K562 (cell line): ENCODE data around the gene ZNRF2. TPM values are rescaled to one million over a fixed set of nuclear protein-coding genes. Genes with fewer than 3 reads are reported as not detected.

Experiments used
- ARHGAP35 ChIP-seq: fragments of 450-650 bp; IDR thresholded peaks from 2 replicates; pipeline ENCODE4 v1.6.1; 2018; ENCODE audit not compliant: partially characterized antibody
- ATF2 ChIP-seq: sonication (generic); formaldehyde crosslinking; IDR thresholded peaks from 2 replicates; pipeline ENCODE4 v1.8.1; 2022; ENCODE audit warnings: missing genetic modification reagents
- CEBPG ChIP-seq, 3 experiments: fragments of 200-800 bp in 1 of 3; sonication (Bioruptor generic) in 1 of 3; sonication (generic) in 1 of 3; formaldehyde crosslinking in 1 of 3; IDR thresholded peaks in 2 of 3; conservative IDR thresholded peaks in 1 of 3; 2 replicates each; pipeline versions ENCODE4 v1.6.1 to v1.8.0; 2016 to 2022; ENCODE audit warnings: missing compliant biosample characterization in 2 of 3, missing genetic modification characterization in 2 of 3, mild to moderate bottlenecking in 1 of 3, missing genetic modification reagents in 1 of 3
- ELK1 ChIP-seq: sonication (generic); formaldehyde crosslinking; IDR thresholded peaks from 2 replicates; pipeline ENCODE4 v1.8.1; 2022; ENCODE audit warnings: missing genetic modification reagents
- ELK3 ChIP-seq: fragments of 450-650 bp; formaldehyde crosslinking; IDR thresholded peaks from 2 replicates; pipeline ENCODE4 v1.4.0; 2020; ENCODE audit warnings: mild to moderate bottlenecking
- EP400 ChIP-seq: fragments of 450-650 bp; IDR thresholded peaks from 2 replicates; pipeline ENCODE4 v1.6.1; 2017; ENCODE audit warnings: antibody characterized with exemption, mild to moderate bottlenecking, moderate library complexity
- EWSR1 ChIP-seq: fragments of 450-650 bp; IDR thresholded peaks from 2 replicates; pipeline ENCODE4 v1.6.1; 2018; ENCODE audit warnings: borderline replicate concordance, mild to moderate bottlenecking, low read depth, moderate library complexity; ENCODE audit not compliant: partially characterized antibody
- FOXA1 ChIP-seq: fragments of 450-650 bp; IDR thresholded peaks from 2 replicates; pipeline ENCODE4 v1.6.1; 2016; ENCODE audit warnings: mild to moderate bottlenecking, borderline replicate concordance
- FOXK1 ChIP-seq: sonication (generic); formaldehyde crosslinking; IDR thresholded peaks from 2 replicates; pipeline ENCODE4 v1.8.0; 2022; ENCODE audit warnings: missing genetic modification reagents, mild to moderate bottlenecking, borderline replicate concordance
- HDAC3 ChIP-seq: fragments of 450-650 bp; IDR thresholded peaks from 2 replicates; pipeline ENCODE4 v1.6.1; 2018; ENCODE audit warnings: borderline replicate concordance, mild to moderate bottlenecking, moderate library complexity; ENCODE audit not compliant: partially characterized antibody
- HIVEP1 ChIP-seq: fragments of 250-450 bp; sonication (Bioruptor Pico); IDR thresholded peaks from 2 replicates; pipeline ENCODE4 v1.4.0; 2020; ENCODE audit warnings: mild to moderate bottlenecking
- KHSRP ChIP-seq: fragments of 450-650 bp; IDR thresholded peaks from 2 replicates; pipeline ENCODE4 v1.6.1; 2017
- L3MBTL2 ChIP-seq: fragments of 450-650 bp; IDR thresholded peaks from 2 replicates; pipeline ENCODE4 v1.6.1; 2016; ENCODE audit warnings: mild to moderate bottlenecking, moderate library complexity
- NFATC3 ChIP-seq: fragments of 450-650 bp; IDR thresholded peaks from 2 replicates; pipeline ENCODE4 v1.6.1; 2017; ENCODE audit warnings: mild to moderate bottlenecking
- NFIX ChIP-seq: fragments of 250-450 bp; sonication (Bioruptor Pico); IDR thresholded peaks from 2 replicates; pipeline ENCODE4 v1.4.0; 2020; ENCODE audit warnings: low read depth, mild to moderate bottlenecking, moderate library complexity
- NUFIP1 ChIP-seq: fragments of 450-650 bp; IDR thresholded peaks from 2 replicates; pipeline ENCODE4 v1.6.1; 2018; ENCODE audit not compliant: partially characterized antibody
- POLR2AphosphoS2 ChIP-seq: IDR thresholded peaks from 2 replicates; pipeline ENCODE4 v1.6.1; 2012; ENCODE audit warnings: low read length, improper control_type of control experiment
- RBM14 ChIP-seq: fragments of 200-400 bp; formaldehyde crosslinking; IDR thresholded peaks from 2 replicates; pipeline ENCODE4 v1.6.1; 2018; ENCODE audit warnings: low read depth, mild to moderate bottlenecking, low read length, moderate library complexity, borderline replicate concordance; ENCODE audit not compliant: insufficient read depth
- RFX1 ChIP-seq: fragments of 450-650 bp; IDR thresholded peaks from 2 replicates; pipeline ENCODE4 v1.6.1; 2016; ENCODE audit warnings: mild to moderate bottlenecking, moderate library complexity
- RFX5 ChIP-seq: IDR thresholded peaks from 2 replicates; pipeline ENCODE4 v1.6.1; 2011; ENCODE audit warnings: low read depth, mild to moderate bottlenecking, improper control_type of control experiment, low read length
- SMAD3 ChIP-seq: fragments of 450-650 bp; formaldehyde crosslinking; conservative IDR thresholded peaks from 2 replicates; pipeline ENCODE4 v1.4.0; 2020; ENCODE audit warnings: mild to moderate bottlenecking
- TRIM28 ChIP-seq: fragments of 450-650 bp; IDR thresholded peaks from 2 replicates; pipeline ENCODE4 v1.6.1; 2017
- ZBTB7A ChIP-seq: IDR thresholded peaks from 2 replicates; pipeline ENCODE4 v1.6.1; 2011; ENCODE audit warnings: low read depth, mild to moderate bottlenecking, low read length, moderate library complexity, borderline replicate concordance; ENCODE audit not compliant: control insufficient read depth
- ZBTB8A ChIP-seq: fragments of 450-650 bp; IDR thresholded peaks from 2 replicates; pipeline ENCODE4 v1.6.1; 2018; ENCODE audit warnings: mild to moderate bottlenecking, moderate library complexity; ENCODE audit not compliant: partially characterized antibody
- ZFX ChIP-seq: sonication (generic); formaldehyde crosslinking; IDR thresholded peaks from 2 replicates; pipeline ENCODE4 v1.8.0; 2022; ENCODE audit warnings: mild to moderate bottlenecking, missing genetic modification reagents, moderate library complexity
- ZNF143 ChIP-seq: sonication (generic); formaldehyde crosslinking; IDR thresholded peaks from 2 replicates; pipeline ENCODE4 v1.9.0; 2022; ENCODE audit warnings: mild to moderate bottlenecking, missing genetic modification reagents
- ZNF212 ChIP-seq: fragments of 450-650 bp; formaldehyde crosslinking; IDR thresholded peaks from 2 replicates; pipeline ENCODE4 v1.4.0; 2020; ENCODE audit warnings: mild to moderate bottlenecking
- ZNF431 ChIP-seq: sonication (generic); formaldehyde crosslinking; IDR thresholded peaks from 2 replicates; pipeline ENCODE4 v1.8.0; 2022; ENCODE audit warnings: mild to moderate bottlenecking, missing genetic modification reagents
- polyA plus RNA-seq, 8 experiments: library from polyadenylated mRNA; depleted of rRNA in 4 of 8; stranded (reverse) in 5 of 8; unstranded in 3 of 8; fragments of >200 nt; fragmentation: Nextera tagmentation in 2 of 8; fragmentation: Illumina TruSeq in 1 of 8; extraction: Ambion mirVana in 2 of 8; extraction: Trizol in 1 of 8; gene quantifications; 2 replicates each; pipeline versions ENCODE4 v1.2.1 to v1.2.3, GENCODE V29; 2011 to 2014; ENCODE audit warnings: inconsistent platforms in 1 of 8, missing spikeins in 1 of 8
- total RNA-seq, 7 experiments: library from RNA; depleted of rRNA in 6 of 7; stranded (reverse); fragments of >200 nt in 6 of 7; fragmentation: Illumina TruSeq in 2 of 7; extraction: Trizol in 2 of 7; gene quantifications; 2 replicates each; pipeline versions ENCODE4 v1.2.1 to v1.2.3, GENCODE V29; 2011 to 2021; ENCODE audit warnings: low replicate concordance in 1 of 7

ZNRF2 gene
- total and polyA plus RNA-seq, 9 of the 15 experiments (the other 6 are each of a cell fraction or from before 2014, with no cell fraction given): 1.1 to 13.9 (median 5.5) TPM

- TF ChIP-seq RBM14: no peak
- no peak for TF ChIP-seq POLR2AphosphoS2
- TF ChIP-seq RFX5: no peak
- no peak for TF ChIP-seq L3MBTL2
- no peak for TF ChIP-seq ZNF431 (CRISPR knock-in tag)
- TF ChIP-seq ELK3: no peak
- TF ChIP-seq HDAC3: no peak
- no peak for TF ChIP-seq FOXK1
- TF ChIP-seq ZBTB8A: no peak
- no peak for TF ChIP-seq ARHGAP35
- no peak for TF ChIP-seq EWSR1
- TF ChIP-seq RFX1: no peak
- TF ChIP-seq NFIX (CRISPR knock-in tag): no peak
- no peak for TF ChIP-seq NFATC3
- no peak for TF ChIP-seq TRIM28
- no peak for TF ChIP-seq HIVEP1
- no peak for TF ChIP-seq ELK1 (CRISPR knock-in tag)
- TF ChIP-seq ZFX (CRISPR knock-in tag): no peak; the same call in 1 of the 2 replicates
- no peak for TF ChIP-seq ZNF212
- no peak for TF ChIP-seq KHSRP
- TF ChIP-seq ZNF143 (CRISPR knock-in tag): no peak
- TF ChIP-seq CEBPG (CRISPR knock-in tag; IDR thresholded peaks at IDR 0.05): no peak
- TF ChIP-seq CEBPG (tag; conservative IDR thresholded peaks at IDR 0.05 in 1 of 2, IDR thresholded peaks at IDR 0.05 in 1 of 2): no peak
- no peak for TF ChIP-seq SMAD3 (CRISPR knock-in tag)
- TF ChIP-seq FOXA1: no peak
- peak; percentile 27; the same call in 1 of the 2 replicates for TF ChIP-seq ZBTB7A
- TF ChIP-seq ATF2 (CRISPR knock-in tag): no peak
- no peak for TF ChIP-seq NUFIP1
- peak; percentile 35; the same call in 1 of the 2 replicates for TF ChIP-seq EP400
Measured at GRCh38 chr7:30285536-30286284, 1.3 kb downstream of the ZNRF2 start (continued).
